ENCODE measurements around the gene NCL.

NCL gene

GRCh38 chr2:231456295-231457004, 7.8 kb downstream of the NCL start:
- no peak for DNase-seq (ENCODE audit: low read depth)
- in situ Hi-C loops (cut with HindIII; ENCODE audit: low sequenced_read_pairs), result loop anchor here (5.0 kb wide), 1 partner anchor 154 kb away; no protein-coding TSS in a partner anchor
- TF ChIP-seq CTCF (IDR thresholded peaks at IDR 0.05; ENCODE audit: low read depth, low read length, missing control alignments), result no peak

GRCh38 chr2:231455890-231456289, 8.4 kb downstream of the NCL start:
- no peak for TF ChIP-seq CTCF (IDR thresholded peaks at IDR 0.05; ENCODE audit: low read depth, low read length, missing control alignments)

More at GRCh38 chr2:231456295-231457004, 7.8 kb downstream of the NCL start:
- H3K4me3 ChIP-seq (ENCODE audit: low read depth, low read length), result no peak overlapping the region

GRCh38 chr2:231455222-231455621, 9.1 kb downstream of the NCL start:
- no peak overlapping the region for H3K4me3 ChIP-seq (ENCODE audit: low read depth, low read length)
- no peak for TF ChIP-seq CTCF (IDR thresholded peaks at IDR 0.05; ENCODE audit: low read depth, low read length, missing control alignments)
- in situ Hi-C loops (cut with HindIII; ENCODE audit: low sequenced_read_pairs), result loop anchor here (5.0 kb wide), 1 partner anchor 153 kb away; no protein-coding TSS in a partner anchor
- DNase-seq (ENCODE audit: low read depth), result no peak

More at GRCh38 chr2:231455890-231456289, 8.4 kb downstream of the NCL start:
- in situ Hi-C loops (cut with HindIII; ENCODE audit: low sequenced_read_pairs), result loop anchor here (5.0 kb wide), 1 partner anchor 154 kb away; no protein-coding TSS in a partner anchor
- no peak for DNase-seq (ENCODE audit: low read depth)
- H3K4me3 ChIP-seq (ENCODE audit: low read depth, low read length), result no peak overlapping the region

GRCh38 chr2:231454361-231454791, 9.9 kb downstream of the NCL start:
- in situ Hi-C loops (cut with HindIII; ENCODE audit: low sequenced_read_pairs), result no loop called here
- no peak overlapping the region for H3K4me3 ChIP-seq (ENCODE audit: low read depth, low read length)

GRCh38 chr2:231452799-231453508, 11.3 kb downstream of the NCL start:
- no peak overlapping the region for H3K4me3 ChIP-seq (ENCODE audit: low read depth, low read length)
- no peak for DNase-seq (ENCODE audit: low read depth)
- in situ Hi-C loops (cut with HindIII; ENCODE audit: low sequenced_read_pairs), result no loop called here
- TF ChIP-seq CTCF (IDR thresholded peaks at IDR 0.05; ENCODE audit: low read depth, low read length, missing control alignments), result no peak

More at GRCh38 chr2:231454361-231454791, 9.9 kb downstream of the NCL start:
- TF ChIP-seq CTCF (IDR thresholded peaks at IDR 0.05; ENCODE audit: low read depth, low read length, missing control alignments), result no peak
- DNase-seq (ENCODE audit: low read depth), result no peak

GRCh38 chr2:231450548-231450989, 13.7 kb downstream of the NCL start:
- in situ Hi-C loops (cut with HindIII; ENCODE audit: low sequenced_read_pairs), result no loop called here
- no peak overlapping the region for H3K4me3 ChIP-seq (ENCODE audit: low read depth, low read length)
- no peak for DNase-seq (ENCODE audit: low read depth)
- no peak for TF ChIP-seq CTCF (IDR thresholded peaks at IDR 0.05; ENCODE audit: low read depth, low read length, missing control alignments)

All from astrocyte of the cerebellum (primary cell).